SK-N-SH treated with all-trans-retinoic acid at 6 μM for 48 hours (cell line): ENCODE data around the gene ACKR1.
A peak's percentile ranks its signal among the peaks of the same experiment; 100 is the strongest.

ENCODE experiments used
- ATAC-seq: fragments of 200-7000 bp; cut with Tn5 transposase; 3 replicates; pipeline ENCODE4 v1.9.1; 2020; ENCODE audit warnings: mild to moderate bottlenecking, moderate library complexity
- ARNTL ChIP-seq: fragments of 450-650 bp; formaldehyde crosslinking; IDR thresholded peaks from 2 replicates; pipeline ENCODE4 v1.5.0; 2020; ENCODE audit warnings: low read depth, mild to moderate bottlenecking, moderate library complexity, borderline replicate concordance
- BACH2 ChIP-seq: fragments of 250-450 bp; sonication (Bioruptor Pico); IDR thresholded peaks from 2 replicates; pipeline ENCODE4 v1.9.0; 2021; ENCODE audit warnings: mild to moderate bottlenecking, borderline replicate concordance
- CREB5 ChIP-seq: fragments of 250-450 bp; sonication (Bioruptor Pico); IDR thresholded peaks from 2 replicates; pipeline ENCODE4 v1.5.1; 2020; ENCODE audit warnings: low read depth, mild to moderate bottlenecking, moderate library complexity
- CSDC2 ChIP-seq: fragments of 250-450 bp; sonication (Bioruptor Pico); IDR thresholded peaks from 2 replicates; pipeline ENCODE4 v1.5.0; 2020; ENCODE audit warnings: mild to moderate bottlenecking, moderate library complexity
- CSRNP3 ChIP-seq: fragments of 250-450 bp; sonication (Bioruptor Pico); IDR thresholded peaks from 2 replicates; pipeline ENCODE4 v1.5.1; 2021; ENCODE audit warnings: mild to moderate bottlenecking, moderate library complexity
- ESRRG ChIP-seq: fragments of 250-450 bp; sonication (Bioruptor Pico); IDR thresholded peaks from 2 replicates; pipeline ENCODE4 v1.6.1; 2021; ENCODE audit warnings: mild to moderate bottlenecking
- ISL1 ChIP-seq: fragments of 250-450 bp; sonication (Bioruptor Pico); IDR thresholded peaks from 2 replicates; pipeline ENCODE4 v2.1.2; 2022; ENCODE audit warnings: mild to moderate bottlenecking, moderate library complexity
- OSR1 ChIP-seq: fragments of 250-450 bp; sonication (Bioruptor Pico); IDR thresholded peaks from 2 replicates; pipeline ENCODE4 v1.8.0; 2022; ENCODE audit warnings: moderate library complexity, mild to moderate bottlenecking, inconsistent platforms
- PATZ1 ChIP-seq: fragments of 250-450 bp; sonication (Bioruptor Pico); IDR thresholded peaks from 2 replicates; pipeline ENCODE4 v1.8.0; 2020; ENCODE audit warnings: mild to moderate bottlenecking, moderate library complexity, borderline replicate concordance
- PPARA ChIP-seq: fragments of 250-450 bp; sonication (Bioruptor Pico); IDR thresholded peaks from 2 replicates; pipeline ENCODE4 v1.5.0; 2020; ENCODE audit warnings: mild to moderate bottlenecking, borderline replicate concordance
- RARB ChIP-seq: fragments of 250-450 bp; sonication (Bioruptor Pico); IDR thresholded peaks from 2 replicates; pipeline ENCODE4 v1.8.0; 2021; ENCODE audit warnings: mild to moderate bottlenecking, moderate library complexity
- SNAI2 ChIP-seq: fragments of 250-450 bp; sonication (Bioruptor Pico); IDR thresholded peaks from 2 replicates; pipeline ENCODE4 v1.5.0; 2020; ENCODE audit warnings: mild to moderate bottlenecking, moderate library complexity
- TSHZ2 ChIP-seq: fragments of 250-450 bp; sonication (Bioruptor Pico); IDR thresholded peaks from 2 replicates; pipeline ENCODE4 v1.5.0; 2020; ENCODE audit warnings: mild to moderate bottlenecking, moderate library complexity
- ZFP3 ChIP-seq: fragments of 250-450 bp; sonication (Bioruptor Pico); IDR thresholded peaks from 2 replicates; pipeline ENCODE4 v1.5.0; 2020; ENCODE audit warnings: mild to moderate bottlenecking, moderate library complexity
- ZFP30 ChIP-seq: fragments of 450-650 bp; formaldehyde crosslinking; IDR thresholded peaks from 2 replicates; pipeline ENCODE4 v1.5.0; 2022; ENCODE audit warnings: mild to moderate bottlenecking, moderate library complexity
- ZNF565 ChIP-seq: fragments of 450-650 bp; formaldehyde crosslinking; conservative IDR thresholded peaks from 2 replicates; pipeline ENCODE4 v1.5.0; 2020; ENCODE audit warnings: low read depth, mild to moderate bottlenecking, moderate library complexity
- ZNF70 ChIP-seq: fragments of 450-650 bp; formaldehyde crosslinking; IDR thresholded peaks from 2 replicates; pipeline ENCODE4 v1.5.0; 2020; ENCODE audit warnings: mild to moderate bottlenecking, moderate library complexity
- ZNF8 ChIP-seq: fragments of 450-650 bp; formaldehyde crosslinking; IDR thresholded peaks from 2 replicates; pipeline ENCODE4 v1.5.0; 2020; ENCODE audit warnings: mild to moderate bottlenecking, moderate library complexity

Gene ACKR1

GRCh38 chr1:159168043-159168442, 36.6 kb upstream of the ACKR1 start:
- no peak for ATAC-seq
- TF ChIP-seq BACH2 (CRISPR knock-in tag) (no peak), RARB (CRISPR knock-in tag) (no peak), CSRNP3 (CRISPR knock-in tag) (no peak), ARNTL (CRISPR knock-in tag) (no peak), ZFP30 (CRISPR knock-in tag) (no peak), CREB5 (no peak), ZNF565 (CRISPR knock-in tag) (no peak), ESRRG (CRISPR knock-in tag) (no peak), CSDC2 (CRISPR knock-in tag) (no peak), OSR1 (CRISPR knock-in tag) (no peak)

GRCh38 chr1:159170639-159171038, 34.0 kb upstream of the ACKR1 start:
- TF ChIP-seq ARNTL (CRISPR knock-in tag) (no peak), TSHZ2 (no peak), ZNF8 (CRISPR knock-in tag) (no peak), ZNF70 (CRISPR knock-in tag) (no peak), PPARA (CRISPR knock-in tag) (no peak), ZFP3 (CRISPR knock-in tag) (no peak)
- no peak for ATAC-seq

GRCh38 chr1:159171254-159171687, 33.4 kb upstream of the ACKR1 start, which contains the start of gene CADM3:
CADM3 (plus strand) TSS chr1:159171615; CDS start chr1:159171766, 151 bp downstream.
- ATAC-seq = peak; percentile 48
- TF ChIP-seq ZNF565 (CRISPR knock-in tag) (no peak), ZFP3 (CRISPR knock-in tag) (no peak), ESRRG (CRISPR knock-in tag) (no peak), OSR1 (CRISPR knock-in tag) (no peak), SNAI2 (CRISPR knock-in tag) (no peak), ARNTL (CRISPR knock-in tag) (no peak)

GRCh38 chr1:159171688-159172501, 32.8 kb upstream of the ACKR1 start:
- peak; percentile 61 for ATAC-seq
- TF ChIP-seq ISL1 (no peak), PATZ1 (CRISPR knock-in tag) (no peak), ZFP30 (CRISPR knock-in tag) (no peak)
